ENCODE measurements around the gene FOXP1. TPM values are rescaled to one million over a fixed set of nuclear protein-coding genes. Genes with fewer than 3 reads are reported as not detected.

The FOXP1 gene
- total and polyA plus RNA-seq, 2 of the 8 experiments (the other 6 are each of a cell fraction or from before 2014, with no cell fraction given), result 13.9 to 25.4 TPM

DNA sequence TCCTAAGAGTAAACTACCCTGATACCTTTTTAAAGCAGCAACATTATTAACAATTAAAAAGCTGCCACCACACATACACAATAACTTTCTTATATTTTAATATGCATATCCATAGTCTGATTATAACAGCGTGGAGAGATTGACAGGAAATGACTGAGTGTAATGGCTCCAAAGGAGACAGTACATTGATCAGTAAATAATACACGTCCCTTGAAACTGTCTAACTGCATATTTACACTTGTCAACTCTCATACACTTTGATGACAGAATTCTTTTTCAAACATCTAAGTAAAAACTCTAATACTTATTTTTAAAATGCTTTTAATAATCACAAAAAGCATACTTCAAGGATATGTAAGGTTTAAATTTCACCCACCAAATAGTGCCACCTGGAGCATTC is 99.5 kb downstream of the FOXP1 start (continued):
- TF ChIP-seq, protein P1, sequence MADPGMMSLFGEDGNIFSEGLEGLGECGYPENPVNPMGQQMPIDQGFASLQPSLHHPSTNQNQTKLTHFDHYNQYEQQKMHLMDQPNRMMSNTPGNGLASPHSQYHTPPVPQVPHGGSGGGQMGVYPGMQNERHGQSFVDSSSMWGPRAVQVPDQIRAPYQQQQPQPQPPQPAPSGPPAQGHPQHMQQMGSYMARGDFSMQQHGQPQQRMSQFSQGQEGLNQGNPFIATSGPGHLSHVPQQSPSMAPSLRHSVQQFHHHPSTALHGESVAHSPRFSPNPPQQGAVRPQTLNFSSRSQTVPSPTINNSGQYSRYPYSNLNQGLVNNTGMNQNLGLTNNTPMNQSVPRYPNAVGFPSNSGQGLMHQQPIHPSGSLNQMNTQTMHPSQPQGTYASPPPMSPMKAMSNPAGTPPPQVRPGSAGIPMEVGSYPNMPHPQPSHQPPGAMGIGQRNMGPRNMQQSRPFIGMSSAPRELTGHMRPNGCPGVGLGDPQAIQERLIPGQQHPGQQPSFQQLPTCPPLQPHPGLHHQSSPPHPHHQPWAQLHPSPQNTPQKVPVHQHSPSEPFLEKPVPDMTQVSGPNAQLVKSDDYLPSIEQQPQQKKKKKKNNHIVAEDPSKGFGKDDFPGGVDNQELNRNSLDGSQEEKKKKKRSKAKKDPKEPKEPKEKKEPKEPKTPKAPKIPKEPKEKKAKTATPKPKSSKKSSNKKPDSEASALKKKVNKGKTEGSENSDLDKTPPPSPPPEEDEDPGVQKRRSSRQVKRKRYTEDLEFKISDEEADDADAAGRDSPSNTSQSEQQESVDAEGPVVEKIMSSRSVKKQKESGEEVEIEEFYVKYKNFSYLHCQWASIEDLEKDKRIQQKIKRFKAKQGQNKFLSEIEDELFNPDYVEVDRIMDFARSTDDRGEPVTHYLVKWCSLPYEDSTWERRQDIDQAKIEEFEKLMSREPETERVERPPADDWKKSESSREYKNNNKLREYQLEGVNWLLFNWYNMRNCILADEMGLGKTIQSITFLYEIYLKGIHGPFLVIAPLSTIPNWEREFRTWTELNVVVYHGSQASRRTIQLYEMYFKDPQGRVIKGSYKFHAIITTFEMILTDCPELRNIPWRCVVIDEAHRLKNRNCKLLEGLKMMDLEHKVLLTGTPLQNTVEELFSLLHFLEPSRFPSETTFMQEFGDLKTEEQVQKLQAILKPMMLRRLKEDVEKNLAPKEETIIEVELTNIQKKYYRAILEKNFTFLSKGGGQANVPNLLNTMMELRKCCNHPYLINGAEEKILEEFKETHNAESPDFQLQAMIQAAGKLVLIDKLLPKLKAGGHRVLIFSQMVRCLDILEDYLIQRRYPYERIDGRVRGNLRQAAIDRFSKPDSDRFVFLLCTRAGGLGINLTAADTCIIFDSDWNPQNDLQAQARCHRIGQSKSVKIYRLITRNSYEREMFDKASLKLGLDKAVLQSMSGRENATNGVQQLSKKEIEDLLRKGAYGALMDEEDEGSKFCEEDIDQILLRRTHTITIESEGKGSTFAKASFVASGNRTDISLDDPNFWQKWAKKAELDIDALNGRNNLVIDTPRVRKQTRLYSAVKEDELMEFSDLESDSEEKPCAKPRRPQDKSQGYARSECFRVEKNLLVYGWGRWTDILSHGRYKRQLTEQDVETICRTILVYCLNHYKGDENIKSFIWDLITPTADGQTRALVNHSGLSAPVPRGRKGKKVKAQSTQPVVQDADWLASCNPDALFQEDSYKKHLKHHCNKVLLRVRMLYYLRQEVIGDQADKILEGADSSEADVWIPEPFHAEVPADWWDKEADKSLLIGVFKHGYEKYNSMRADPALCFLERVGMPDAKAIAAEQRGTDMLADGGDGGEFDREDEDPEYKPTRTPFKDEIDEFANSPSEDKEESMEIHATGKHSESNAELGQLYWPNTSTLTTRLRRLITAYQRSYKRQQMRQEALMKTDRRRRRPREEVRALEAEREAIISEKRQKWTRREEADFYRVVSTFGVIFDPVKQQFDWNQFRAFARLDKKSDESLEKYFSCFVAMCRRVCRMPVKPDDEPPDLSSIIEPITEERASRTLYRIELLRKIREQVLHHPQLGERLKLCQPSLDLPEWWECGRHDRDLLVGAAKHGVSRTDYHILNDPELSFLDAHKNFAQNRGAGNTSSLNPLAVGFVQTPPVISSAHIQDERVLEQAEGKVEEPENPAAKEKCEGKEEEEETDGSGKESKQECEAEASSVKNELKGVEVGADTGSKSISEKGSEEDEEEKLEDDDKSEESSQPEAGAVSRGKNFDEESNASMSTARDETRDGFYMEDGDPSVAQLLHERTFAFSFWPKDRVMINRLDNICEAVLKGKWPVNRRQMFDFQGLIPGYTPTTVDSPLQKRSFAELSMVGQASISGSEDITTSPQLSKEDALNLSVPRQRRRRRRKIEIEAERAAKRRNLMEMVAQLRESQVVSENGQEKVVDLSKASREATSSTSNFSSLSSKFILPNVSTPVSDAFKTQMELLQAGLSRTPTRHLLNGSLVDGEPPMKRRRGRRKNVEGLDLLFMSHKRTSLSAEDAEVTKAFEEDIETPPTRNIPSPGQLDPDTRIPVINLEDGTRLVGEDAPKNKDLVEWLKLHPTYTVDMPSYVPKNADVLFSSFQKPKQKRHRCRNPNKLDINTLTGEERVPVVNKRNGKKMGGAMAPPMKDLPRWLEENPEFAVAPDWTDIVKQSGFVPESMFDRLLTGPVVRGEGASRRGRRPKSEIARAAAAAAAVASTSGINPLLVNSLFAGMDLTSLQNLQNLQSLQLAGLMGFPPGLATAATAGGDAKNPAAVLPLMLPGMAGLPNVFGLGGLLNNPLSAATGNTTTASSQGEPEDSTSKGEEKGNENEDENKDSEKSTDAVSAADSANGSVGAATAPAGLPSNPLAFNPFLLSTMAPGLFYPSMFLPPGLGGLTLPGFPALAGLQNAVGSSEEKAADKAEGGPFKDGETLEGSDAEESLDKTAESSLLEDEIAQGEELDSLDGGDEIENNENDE (IDR thresholded peaks at IDR 0.05; ENCODE audit: insufficient replicate concordance, low read length), result no peak
- TF ChIP-seq HDAC2 (IDR thresholded peaks at IDR 0.05; ENCODE audit: borderline replicate concordance in 1 of 2, low read depth in 2 of 2, low read length in 2 of 2) (no peak), JUN (IDR thresholded peaks at IDR 0.05; ENCODE audit: low read depth, low read length) (no peak), RBBP5 (IDR thresholded peaks at IDR 0.05; ENCODE audit: borderline replicate concordance, low read depth, low read length) (no peak), TEAD4 (IDR thresholded peaks at IDR 0.05; ENCODE audit: low read depth, low read length) (no peak), CBX5 (IDR thresholded peaks at IDR 0.05; ENCODE audit: low read depth, low read length) (no peak), CBX8 (IDR thresholded peaks at IDR 0.05; ENCODE audit: borderline replicate concordance, low read depth, low read length) (no peak)
- TF ChIP-seq, protein P2, sequence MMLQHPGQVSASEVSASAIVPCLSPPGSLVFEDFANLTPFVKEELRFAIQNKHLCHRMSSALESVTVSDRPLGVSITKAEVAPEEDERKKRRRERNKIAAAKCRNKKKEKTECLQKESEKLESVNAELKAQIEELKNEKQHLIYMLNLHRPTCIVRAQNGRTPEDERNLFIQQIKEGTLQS (IDR thresholded peaks at IDR 0.05; ENCODE audit: insufficient read depth, low read depth, low read length), result no peak
- TF ChIP-seq, protein P3, sequence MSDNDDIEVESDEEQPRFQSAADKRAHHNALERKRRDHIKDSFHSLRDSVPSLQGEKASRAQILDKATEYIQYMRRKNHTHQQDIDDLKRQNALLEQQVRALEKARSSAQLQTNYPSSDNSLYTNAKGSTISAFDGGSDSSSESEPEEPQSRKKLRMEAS (IDR thresholded peaks at IDR 0.05), result no peak

All from H1 (cell line).